ENCODE data around the gene NKD2.

GRCh38 chr5:1069720-1070088, 61.1 kb downstream of the NKD2 start:
- TF ChIP-seq CTCF (conservative IDR thresholded peaks at IDR 0.05; ENCODE audit: low read length) (no peak), EZH2phosphoT487 (IDR thresholded peaks at IDR 0.05; ENCODE audit: borderline replicate concordance, low read depth, low read length) (no peak)

Data from OCI-LY7 (cell line).